ENCODE data around the gene RHEB.

RHEB gene

DNA sequence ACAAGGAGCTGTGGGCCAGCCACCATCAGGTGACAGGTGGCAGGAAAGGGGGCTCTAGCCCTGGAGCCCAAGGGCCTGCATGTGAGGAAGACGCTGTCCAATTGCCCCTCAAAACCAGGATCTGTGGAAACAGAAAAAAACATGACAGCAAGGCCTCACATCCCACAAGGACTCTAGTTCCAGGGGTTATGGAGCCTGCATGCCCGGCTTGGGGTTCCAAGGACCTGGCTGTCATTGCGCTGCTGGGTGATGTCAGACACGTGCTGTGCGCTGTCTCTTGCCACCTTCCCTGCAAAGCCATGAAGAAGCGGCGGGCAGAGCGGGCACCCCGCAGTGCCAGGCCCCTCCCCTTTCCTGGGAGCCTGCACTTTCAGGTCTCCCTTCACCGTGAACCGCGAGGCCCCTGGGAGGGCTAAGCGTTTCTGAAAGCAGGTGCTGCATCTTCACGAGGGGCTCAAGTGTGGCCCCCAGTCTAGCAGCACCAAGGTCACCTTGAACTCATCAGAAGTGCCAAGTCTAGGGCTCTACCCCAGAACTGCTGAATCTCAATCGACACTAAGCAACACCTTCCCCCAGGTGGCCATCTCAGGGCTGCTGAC is 64.7 kb downstream of the RHEB start:
- TF ChIP-seq, protein P1, sequence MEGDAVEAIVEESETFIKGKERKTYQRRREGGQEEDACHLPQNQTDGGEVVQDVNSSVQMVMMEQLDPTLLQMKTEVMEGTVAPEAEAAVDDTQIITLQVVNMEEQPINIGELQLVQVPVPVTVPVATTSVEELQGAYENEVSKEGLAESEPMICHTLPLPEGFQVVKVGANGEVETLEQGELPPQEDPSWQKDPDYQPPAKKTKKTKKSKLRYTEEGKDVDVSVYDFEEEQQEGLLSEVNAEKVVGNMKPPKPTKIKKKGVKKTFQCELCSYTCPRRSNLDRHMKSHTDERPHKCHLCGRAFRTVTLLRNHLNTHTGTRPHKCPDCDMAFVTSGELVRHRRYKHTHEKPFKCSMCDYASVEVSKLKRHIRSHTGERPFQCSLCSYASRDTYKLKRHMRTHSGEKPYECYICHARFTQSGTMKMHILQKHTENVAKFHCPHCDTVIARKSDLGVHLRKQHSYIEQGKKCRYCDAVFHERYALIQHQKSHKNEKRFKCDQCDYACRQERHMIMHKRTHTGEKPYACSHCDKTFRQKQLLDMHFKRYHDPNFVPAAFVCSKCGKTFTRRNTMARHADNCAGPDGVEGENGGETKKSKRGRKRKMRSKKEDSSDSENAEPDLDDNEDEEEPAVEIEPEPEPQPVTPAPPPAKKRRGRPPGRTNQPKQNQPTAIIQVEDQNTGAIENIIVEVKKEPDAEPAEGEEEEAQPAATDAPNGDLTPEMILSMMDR (IDR thresholded peaks at IDR 0.05; ENCODE audit: low read depth, low read length, missing control alignments) = no peak
- no peak overlapping the region for H3K4me3 ChIP-seq (replicated peaks; ENCODE audit: low read depth, low read length)
- DNase-seq (ENCODE audit: extremely low read depth, low read depth) = no peak

DNA sequence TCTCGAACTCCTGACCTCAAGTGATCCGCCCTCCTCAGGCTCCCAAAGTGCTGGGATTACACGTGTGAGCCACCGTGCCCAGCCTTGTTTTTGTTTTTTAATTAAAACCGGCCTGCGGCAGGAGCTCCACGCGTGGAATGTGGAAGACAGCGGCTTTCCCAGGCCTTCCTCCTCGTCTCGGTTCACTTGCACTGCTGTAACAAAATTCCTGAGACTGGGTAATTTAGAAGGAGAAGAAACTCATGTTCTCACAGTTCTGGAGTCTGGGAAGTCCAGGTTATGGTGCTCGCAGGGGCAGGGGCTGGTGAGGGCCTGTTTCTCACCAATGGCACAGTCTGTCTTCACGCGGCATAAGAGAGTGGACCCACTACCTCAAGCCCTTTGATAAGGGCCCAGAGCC is 65.4 kb downstream of the RHEB start:
- DNase-seq (ENCODE audit: extremely low read depth, low read depth) = no peak
- H3K4me3 ChIP-seq (replicated peaks; ENCODE audit: low read depth, low read length) = no peak overlapping the region
- TF ChIP-seq, protein P1 (IDR thresholded peaks at IDR 0.05; ENCODE audit: low read depth, low read length, missing control alignments) = no peak

DNA sequence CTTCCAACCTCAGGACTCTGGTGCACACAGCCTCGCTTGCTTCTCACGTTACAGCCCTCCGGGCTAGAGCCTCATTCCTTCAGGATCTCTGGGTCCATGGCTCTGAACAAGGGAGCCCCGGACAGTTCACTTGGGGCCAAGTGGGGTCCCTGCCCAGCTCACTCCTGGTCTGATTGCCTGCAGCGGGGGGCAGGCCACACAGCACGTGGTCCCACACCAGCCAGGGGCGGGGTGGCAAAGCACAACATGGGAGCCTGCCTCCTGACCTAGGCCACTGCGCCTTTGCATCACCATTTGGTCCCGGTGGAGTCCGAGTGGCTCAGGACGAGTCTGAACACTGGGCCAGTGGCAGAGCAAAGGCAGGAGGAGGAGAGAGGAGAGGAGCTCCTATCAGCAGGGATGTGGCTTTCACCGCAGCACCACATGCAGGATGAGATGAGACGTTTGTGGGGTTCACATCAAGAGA is 66.3 kb downstream of the RHEB start:
- H3K4me3 ChIP-seq (replicated peaks; ENCODE audit: low read depth, low read length) = no peak overlapping the region
- no peak for DNase-seq (ENCODE audit: extremely low read depth, low read depth)
- TF ChIP-seq, protein P1 (IDR thresholded peaks at IDR 0.05; ENCODE audit: low read depth, low read length, missing control alignments) = no peak

DNA sequence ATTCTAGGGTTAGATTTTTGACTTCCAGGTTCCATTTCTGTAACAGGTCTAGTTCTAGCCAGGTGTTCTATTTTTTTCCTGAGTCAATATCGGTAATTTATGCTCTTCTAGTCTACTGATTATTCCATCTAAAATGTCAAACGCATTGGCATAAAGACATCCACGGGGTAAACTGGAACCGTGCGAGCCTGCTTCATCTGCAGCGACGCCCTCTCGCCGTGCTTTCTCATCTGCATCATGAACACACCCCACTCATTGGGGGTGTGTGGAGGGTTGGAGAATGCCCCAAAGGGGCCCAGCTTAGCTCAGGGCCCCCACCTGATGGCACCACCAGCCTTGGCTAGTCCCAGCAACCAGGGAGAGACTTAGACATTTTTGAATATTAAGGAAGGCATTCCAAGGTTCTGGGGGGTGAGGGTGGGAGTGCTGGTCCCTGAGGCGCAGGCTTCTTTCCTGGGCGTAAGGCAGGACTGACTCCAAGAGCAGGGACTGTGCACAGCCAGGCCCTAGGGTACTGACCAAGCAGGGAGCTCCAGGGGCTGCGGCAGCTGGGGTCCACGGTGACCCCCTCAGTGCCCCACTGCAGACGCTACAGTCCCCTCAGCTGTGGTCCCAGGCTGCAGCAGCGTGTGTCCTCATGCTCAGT is 66.9 kb downstream of the RHEB start:
- no peak for DNase-seq (ENCODE audit: extremely low read depth, low read depth)
- TF ChIP-seq, protein P1 (IDR thresholded peaks at IDR 0.05; ENCODE audit: low read depth, low read length, missing control alignments) = no peak
- H3K4me3 ChIP-seq (replicated peaks; ENCODE audit: low read depth, low read length) = no peak overlapping the region

DNA sequence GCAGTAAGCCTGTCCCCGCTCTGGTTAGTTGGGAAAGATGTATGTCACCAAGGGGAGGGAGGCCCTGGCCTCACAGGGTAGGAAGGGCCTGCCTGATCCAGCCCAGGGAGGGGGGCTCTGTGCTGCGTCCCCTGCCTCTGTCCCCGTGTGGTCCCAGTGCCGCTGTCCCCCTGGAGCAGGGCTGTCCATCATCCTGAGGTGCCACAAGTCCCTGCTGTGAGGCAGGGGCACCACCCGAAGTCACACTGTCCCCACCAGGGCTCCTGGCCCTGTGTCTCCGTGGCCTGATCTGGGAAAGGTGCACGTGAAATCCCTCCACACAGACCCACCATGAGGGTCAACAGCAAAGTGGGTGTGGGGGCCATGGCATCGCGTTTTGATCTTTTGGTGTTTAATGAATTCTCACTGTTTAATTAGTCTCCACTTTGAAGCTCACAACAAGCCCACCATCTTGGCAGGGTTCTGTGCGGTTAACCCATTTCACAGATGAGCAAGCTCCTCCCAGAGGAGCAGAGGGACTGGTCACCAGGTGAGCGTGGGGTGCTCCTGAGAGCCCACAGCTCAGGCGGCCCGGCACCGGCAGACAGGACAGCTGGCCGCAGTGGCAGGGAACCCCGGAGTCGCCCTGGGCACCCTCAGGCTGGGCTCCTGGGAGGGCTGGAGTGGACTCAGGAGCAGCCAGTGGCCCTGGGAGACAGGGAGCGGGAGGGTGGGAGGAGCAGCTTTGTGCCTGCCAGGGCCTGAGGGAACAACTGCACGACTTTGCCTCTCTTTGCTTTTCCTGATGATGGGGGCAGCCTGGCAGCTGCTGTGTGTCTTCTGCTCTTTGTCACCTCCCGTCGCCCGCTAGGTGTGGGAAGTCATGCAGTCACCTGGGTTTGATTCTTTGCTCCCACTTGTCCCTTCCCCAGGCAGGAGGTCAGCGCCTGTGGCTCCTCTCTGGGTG is 67.8 kb downstream of the RHEB start:
- no peak for DNase-seq (ENCODE audit: extremely low read depth, low read depth)
- no peak overlapping the region for H3K4me3 ChIP-seq (replicated peaks; ENCODE audit: low read depth, low read length)
- TF ChIP-seq, protein P1 (IDR thresholded peaks at IDR 0.05; ENCODE audit: low read depth, low read length, missing control alignments) = no peak

DNA sequence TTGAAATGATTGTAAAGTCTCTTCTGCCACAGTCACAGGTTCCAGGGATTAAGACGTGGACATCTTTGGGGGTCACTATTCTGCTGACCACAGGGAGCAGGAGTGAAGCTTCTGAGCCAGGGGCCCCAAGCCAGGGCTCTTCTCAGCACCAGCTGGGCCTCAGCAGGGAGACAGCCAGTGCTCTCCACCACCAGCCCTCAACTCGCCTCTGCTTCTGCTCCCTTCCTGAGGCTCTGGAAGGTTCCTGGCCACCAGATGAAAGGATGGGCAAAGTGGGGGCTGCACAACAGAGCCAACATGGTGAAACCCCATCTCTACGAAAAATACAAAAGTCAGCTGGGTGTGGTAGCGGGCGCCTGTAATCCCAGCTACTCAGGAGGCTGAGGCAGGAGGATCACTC is 68.5 kb downstream of the RHEB start:
- DNase-seq (ENCODE audit: extremely low read depth, low read depth) = no peak
- no peak overlapping the region for H3K4me3 ChIP-seq (replicated peaks; ENCODE audit: low read depth, low read length)
- TF ChIP-seq, protein P1 (IDR thresholded peaks at IDR 0.05; ENCODE audit: low read depth, low read length, missing control alignments) = no peak
